HG02610 (cell line): ENCODE measurements around the gene SNRPE.
A peak's percentile ranks its signal among the peaks of the same experiment; 100 is the strongest.
"Not testable (repeated sequence)": the region's sequence is repeated elsewhere in the genome, so short reads cannot be mapped to it uniquely, and the experiment has no call there.

Experiments
- ATAC-seq: cut with Tn5 transposase; IDR thresholded peaks from one replicate; pipeline ENCODE4 v1.9.1; 2021; ENCODE audit warnings: mild to moderate bottlenecking, moderate library complexity; ENCODE audit not compliant: unreplicated experiment

The SNRPE gene

GRCh38 chr1:203861379-203862184 is at the start of gene SNRPE:
TSS of gene SNRPE (plus strand) at chr1:203861599. CDS start at chr1:203861660, 61 bp downstream.
- ATAC-seq = peak; percentile 93

DNA sequence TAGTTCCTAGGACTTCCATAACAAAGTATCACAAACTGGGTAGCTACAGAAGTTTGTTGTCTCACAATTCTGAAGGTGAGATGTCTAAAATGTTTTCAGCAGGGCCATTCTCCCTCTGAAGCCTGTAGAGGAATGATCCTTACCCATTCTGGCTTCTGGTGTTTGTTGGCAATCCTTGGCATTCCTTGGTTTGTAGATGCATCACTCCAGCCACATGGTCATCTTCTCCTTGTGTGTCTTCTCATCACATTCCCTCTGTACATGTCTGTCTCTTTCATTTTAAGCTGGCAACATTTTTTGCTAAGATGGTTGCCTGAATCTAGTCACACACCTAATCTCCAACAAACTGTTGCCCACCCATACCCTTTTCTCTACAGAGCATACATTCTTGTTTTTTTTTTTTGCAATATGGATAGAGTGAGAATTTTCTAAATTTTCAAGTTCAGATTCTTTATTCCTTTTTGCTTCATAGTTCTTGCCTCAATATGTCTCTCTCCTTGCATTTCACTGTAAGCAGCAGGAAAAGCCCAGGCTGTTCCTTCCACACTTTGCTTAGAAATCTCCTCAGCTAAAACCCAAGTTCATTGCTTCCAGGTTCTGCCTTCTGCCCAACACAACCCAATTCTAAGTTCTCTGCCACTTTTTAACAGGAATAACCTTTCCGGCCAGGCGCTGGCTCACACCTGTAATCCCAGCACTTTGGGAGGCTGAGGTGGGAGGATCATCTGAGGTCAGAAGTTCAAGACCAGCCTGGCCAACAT is 47.6 kb upstream of the SNRPE start:
- ATAC-seq = no peak

- no peak for ATAC-seq
These were observed 43.0 kb upstream of the SNRPE start for GRCh38 chr1:203818399-203818798.

GRCh38 chr1:203823306-203823705 is 38.1 kb upstream of the SNRPE start:
- ATAC-seq = no peak

- ATAC-seq = no peak
These were observed 35.2 kb upstream of the SNRPE start for GRCh38 chr1:203826175-203826574.

- no peak for ATAC-seq
These were observed 33.4 kb upstream of the SNRPE start for GRCh38 chr1:203828002-203828401.

DNA sequence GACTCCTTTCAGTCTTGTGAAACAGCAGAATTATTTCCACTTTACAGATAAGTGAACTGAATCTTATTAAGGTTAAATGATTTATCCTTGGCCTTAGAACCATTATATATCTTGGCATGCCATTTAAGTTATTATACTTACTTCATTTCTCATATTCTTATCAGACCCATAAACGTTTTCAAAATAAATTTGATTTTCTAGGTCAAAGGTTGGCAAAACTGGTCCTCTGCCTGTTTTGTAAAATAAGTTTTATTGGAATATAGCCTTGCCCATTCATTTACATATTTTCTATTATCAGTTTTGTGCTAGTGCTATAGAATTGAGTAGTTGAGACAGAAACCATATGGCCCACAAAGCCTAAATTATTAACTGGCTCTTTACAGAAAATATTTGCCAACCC is 32.9 kb upstream of the SNRPE start:
- ATAC-seq = no peak

DNA sequence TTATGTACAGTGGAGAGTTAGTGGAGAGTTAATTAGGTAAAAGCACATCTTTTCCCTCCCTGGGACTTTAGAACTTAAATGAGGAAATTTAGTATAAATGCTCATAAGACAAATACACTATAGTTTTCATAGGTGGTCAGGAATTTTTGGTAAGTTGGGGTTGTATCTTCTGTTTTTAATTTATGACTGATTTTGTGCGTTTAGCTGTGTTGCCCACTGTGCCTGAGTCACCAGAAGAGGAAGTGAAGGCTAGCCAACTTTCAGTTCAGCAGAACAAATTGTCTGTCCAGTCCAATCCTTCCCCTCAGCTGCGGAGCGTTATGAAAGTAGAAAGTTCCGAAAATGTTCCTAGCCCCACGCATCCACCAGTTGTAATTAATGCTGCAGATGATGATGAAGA is 32.2 kb upstream of the SNRPE start:
- ATAC-seq = not testable (repeated sequence)

DNA sequence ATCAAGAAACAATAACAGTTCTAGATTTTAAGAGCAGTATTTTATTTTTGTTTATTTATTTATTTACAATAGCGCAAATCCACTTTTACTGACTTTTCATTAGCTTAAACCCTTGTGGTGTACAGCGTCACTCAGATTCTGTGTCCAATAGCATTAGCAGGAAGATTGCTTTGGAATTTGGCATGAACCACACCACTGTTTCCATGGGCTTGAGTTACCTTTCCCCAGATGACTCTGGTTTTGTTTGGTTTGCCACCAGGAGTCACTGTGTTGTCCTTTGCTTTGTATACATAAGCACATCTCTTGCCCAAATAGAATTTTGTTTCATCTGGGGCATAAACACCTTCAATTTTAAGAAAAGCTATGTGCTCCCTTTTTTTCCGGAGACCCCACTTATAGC is 25.9 kb upstream of the SNRPE start:
- ATAC-seq = no peak

DNA sequence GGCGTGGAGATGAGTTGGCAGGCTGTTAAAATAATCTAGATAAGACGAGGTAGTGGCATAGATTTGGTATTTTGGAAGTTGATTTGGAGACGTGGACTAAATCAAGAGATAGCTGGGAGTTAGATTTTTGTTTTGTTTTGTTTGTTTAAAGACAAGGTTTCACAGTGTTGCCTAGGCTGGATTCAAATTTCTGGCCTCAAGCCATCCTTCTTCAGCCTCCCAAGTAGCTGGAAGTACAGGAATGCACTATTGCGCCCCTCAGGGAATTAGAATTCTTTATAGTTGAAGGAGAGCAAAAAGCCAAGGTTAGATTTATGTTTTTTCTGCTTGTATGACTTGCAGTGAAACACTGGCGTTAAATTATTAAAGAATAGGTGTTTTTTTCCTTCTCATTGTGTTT is 22.3 kb upstream of the SNRPE start:
- ATAC-seq = no peak

GRCh38 chr1:203840208-203840808 is 21.1 kb upstream of the SNRPE start:
- no peak for ATAC-seq

GRCh38 chr1:203842559-203842876 is 18.9 kb upstream of the SNRPE start:
- no peak for ATAC-seq

DNA sequence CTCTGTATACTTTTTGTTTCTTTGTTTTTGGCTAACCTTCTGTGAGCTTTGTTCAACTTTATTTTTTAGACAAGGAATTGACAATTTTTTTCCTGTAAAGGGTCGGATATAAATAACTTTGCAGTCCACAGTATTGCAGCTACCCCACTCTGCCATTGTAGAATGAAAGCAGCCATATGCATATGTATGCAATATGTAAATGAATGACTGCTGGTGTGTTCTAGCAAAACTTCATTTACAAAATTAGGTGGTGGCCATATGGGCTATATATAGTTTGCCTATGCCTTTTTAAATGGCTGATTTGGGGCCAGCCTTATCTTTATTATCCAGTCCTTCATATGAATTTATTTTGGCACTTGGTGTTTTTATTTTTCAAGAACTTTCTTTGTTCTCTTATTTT is 18.0 kb upstream of the SNRPE start:
- no peak for ATAC-seq

DNA sequence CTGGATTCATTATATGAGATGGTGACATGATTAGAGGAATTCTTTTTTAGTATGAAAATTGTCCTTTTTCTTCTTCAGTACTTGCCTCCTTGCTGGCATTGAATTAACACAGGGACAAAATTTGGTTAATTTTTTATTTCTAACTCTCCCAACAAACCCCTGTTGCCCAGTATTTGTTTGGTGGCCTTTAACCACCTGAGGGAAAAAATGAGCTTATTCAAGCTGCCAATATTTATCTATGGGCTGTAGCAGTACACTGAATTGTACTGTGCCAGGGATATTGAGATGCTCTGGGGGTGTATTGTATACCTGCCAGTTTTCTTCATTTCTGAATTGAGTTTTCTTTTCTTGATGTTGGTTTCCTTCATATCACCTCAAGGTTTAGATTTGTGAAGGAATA is 8.3 kb upstream of the SNRPE start:
- ATAC-seq = not testable (repeated sequence)

- no peak for ATAC-seq
These were observed 3.3 kb upstream of the SNRPE start for GRCh38 chr1:203858055-203858454.

DNA sequence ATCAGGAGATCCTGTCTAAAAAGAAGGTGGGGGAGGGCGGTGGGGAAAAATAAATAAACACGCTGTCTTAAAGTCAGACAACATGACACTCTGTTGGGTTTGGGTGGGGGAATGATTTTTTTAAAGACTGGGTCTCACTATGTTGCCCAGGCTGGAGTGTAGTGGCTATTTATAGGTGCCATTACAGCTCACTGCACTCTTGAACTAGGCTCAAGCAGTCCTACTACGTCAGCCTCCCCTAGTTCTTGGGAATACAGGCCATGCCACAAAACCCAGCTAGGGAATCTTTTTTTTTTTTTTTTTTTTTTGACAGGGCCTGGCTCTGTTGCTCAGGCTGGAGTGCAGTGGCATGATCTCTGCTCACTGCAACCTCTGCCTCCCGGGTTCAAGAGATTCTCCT is 2.4 kb upstream of the SNRPE start:
- ATAC-seq = no peak

GRCh38 chr1:203860396-203861025 is 888 bp upstream of the SNRPE start:
- ATAC-seq = no peak

DNA sequence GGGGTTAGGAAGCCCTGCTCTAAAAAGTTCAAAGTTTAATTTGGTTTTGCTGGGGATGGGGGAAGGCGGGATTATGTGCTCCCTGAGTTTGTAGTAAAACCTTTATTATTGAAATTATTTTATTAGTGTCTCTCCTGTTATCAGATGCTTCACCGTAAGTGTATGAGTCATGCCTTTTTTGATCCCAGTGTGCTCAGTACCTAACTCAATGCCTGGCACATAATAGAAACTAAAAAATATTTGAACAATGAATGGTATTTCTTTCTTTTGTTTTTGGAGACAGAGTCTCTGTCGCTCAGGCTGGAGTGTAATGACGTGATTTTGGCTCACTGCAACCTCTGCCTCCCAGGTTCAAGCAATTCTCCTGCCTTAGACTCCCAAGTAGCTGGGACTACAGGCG is 6.4 kb downstream of the SNRPE start:
- no peak for ATAC-seq

GRCh38 chr1:203870245-203870644 is 8.8 kb downstream of the SNRPE start:
- no peak for ATAC-seq

DNA sequence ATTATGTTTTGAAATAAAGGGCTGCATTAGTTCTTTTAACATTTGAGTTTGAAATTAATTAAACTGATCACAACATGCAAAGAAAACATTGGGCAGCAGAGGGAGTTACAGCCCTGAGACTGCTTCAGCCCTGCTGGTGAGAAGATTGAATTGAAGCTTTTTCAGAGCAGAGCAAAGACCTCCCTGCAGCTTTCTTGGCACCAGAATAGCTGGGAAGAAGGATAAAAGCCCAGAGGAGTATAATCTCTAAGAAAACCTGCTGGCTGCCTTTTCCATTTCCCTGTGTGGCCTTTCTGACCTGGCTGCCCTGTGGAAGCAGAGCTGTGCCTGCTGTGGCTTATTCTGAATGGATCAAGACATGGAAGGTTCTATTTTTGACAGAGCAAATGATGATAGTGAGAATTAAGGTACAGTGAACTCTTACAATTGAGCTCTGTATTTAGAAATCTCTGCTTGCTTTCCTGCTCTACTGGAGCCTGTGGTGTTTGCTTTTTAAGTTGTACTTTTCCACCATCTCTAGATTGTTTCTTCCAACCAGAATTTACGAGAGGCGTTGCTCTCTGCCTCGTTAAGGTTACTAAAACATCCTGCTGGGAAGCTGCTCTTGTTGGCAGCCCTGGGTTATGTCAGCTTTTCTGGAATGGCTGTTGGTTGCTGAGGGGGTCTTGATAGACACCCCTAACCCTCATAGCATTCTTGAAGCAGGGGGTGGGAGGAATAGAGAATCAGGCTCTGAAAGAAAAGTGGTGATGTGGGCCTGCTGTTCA is 9.9 kb downstream of the SNRPE start:
- no peak for ATAC-seq

GRCh38 chr1:203873094-203873493 is 11.7 kb downstream of the SNRPE start:
- no peak for ATAC-seq
